Measurements from ENCODE around the gene GRK5.

Gene GRK5

DNA sequence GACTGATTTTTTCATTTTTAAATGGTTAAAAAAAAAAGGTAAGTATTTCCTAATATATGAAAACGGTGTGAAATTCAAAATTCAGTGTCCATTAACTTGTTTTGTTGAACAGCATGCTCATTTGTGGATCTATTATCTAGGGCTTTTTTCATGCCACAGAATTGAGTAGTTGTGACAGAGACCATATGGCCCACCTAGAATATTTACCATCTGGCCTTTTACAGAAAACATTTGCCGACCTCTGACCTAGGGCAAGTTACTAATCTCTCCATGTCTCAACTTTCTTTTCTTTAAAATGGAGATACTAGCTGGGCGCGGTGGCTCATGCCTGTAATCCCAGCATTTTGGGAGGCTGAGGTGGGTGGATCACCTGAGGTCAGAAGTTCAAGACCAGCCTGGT, 41.3 kb downstream of the GRK5 start:
- H3K4me2 ChIP-seq (ENCODE audit: low read length), result no peak overlapping the region
- H2AFZ ChIP-seq, result no peak overlapping the region
- H3K27me3 ChIP-seq (ENCODE audit: control insufficient read depth, insufficient read depth, low read length), result no peaks in the 10 kb centered on the region
- H3K27ac ChIP-seq, result no peak overlapping the region
- no peaks in the 10 kb centered on the region for H3K36me3 ChIP-seq (ENCODE audit: control insufficient read depth, insufficient read depth, low read length)
- no peaks in the 10 kb centered on the region for H3K9me3 ChIP-seq (ENCODE audit: control insufficient read depth, low read length)
- TF ChIP-seq, protein P1, sequence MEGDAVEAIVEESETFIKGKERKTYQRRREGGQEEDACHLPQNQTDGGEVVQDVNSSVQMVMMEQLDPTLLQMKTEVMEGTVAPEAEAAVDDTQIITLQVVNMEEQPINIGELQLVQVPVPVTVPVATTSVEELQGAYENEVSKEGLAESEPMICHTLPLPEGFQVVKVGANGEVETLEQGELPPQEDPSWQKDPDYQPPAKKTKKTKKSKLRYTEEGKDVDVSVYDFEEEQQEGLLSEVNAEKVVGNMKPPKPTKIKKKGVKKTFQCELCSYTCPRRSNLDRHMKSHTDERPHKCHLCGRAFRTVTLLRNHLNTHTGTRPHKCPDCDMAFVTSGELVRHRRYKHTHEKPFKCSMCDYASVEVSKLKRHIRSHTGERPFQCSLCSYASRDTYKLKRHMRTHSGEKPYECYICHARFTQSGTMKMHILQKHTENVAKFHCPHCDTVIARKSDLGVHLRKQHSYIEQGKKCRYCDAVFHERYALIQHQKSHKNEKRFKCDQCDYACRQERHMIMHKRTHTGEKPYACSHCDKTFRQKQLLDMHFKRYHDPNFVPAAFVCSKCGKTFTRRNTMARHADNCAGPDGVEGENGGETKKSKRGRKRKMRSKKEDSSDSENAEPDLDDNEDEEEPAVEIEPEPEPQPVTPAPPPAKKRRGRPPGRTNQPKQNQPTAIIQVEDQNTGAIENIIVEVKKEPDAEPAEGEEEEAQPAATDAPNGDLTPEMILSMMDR (IDR thresholded peaks at IDR 0.05), result no peak
- H3K4me1 ChIP-seq, result peaks cover 31% of the 10 kb centered on the region
- no peak overlapping the region for H3K4me3 ChIP-seq (ENCODE audit: low read depth, low read length)
- no peak overlapping the region for H3K9ac ChIP-seq
- peaks cover 70% of the 10 kb centered on the region for H3K79me2 ChIP-seq

DNA sequence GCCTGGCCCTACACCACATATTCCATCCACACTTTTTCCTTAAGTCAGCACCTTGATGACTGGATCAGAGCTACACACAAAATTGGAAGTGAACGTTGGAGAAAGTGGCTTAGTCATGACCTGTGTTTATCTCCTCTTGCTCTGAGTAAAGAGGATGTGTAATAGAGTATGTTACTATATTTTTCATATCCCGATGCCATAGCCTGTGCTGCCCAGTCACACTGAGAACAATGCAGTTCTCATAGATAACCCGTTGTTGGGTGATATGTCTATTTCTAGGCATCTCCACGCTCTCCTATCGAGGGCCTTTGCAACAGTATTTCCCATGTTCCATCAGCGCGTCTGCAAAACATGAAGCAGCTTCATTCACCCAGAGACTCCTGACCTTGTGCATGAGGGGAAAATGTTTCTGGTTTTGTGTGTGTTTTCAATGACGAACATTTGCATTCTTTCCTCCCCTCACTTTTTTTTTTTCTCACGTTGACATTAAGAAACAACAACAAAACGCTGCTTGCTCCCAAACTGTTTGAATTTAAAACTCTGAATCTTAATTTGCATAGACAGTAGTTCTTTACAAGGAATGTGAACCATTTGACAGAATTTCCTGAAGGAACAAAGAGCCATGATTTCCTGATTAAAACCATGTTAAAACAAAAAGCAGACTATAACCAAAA, 43.4 kb downstream of the GRK5 start:
- no peak overlapping the region for H3K27ac ChIP-seq
- H3K4me1 ChIP-seq, result peaks cover 38% of the 10 kb centered on the region

DNA sequence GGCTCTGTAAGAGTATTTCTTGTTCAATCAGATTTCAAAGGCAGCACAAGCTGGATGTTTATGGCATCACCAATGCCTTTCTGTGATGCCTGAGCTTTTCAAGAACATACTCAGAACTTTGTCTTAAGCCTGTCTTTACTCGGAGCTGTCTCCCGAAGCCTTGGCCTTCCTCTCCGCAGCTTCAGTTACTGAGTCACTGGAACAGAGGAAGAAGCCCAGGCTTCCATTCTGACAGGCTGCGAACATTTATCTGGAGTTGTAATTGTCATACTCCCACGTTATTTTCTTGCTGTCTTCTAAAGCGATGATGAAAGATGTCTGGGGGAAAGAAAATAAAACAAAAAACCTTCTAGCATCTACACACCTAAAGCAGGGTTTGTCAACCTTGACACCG, 43.9 kb downstream of the GRK5 start:
- no peak overlapping the region for H3K9ac ChIP-seq

More for the DNA sequence above, 43.4 kb downstream of the GRK5 start:
- TF ChIP-seq, protein P1 (IDR thresholded peaks at IDR 0.05), result no peak
- H3K27me3 ChIP-seq (ENCODE audit: control insufficient read depth, insufficient read depth, low read length), result no peaks in the 10 kb centered on the region
- no peak overlapping the region for H3K4me2 ChIP-seq (ENCODE audit: low read length)
- no peaks in the 10 kb centered on the region for H3K9me3 ChIP-seq (ENCODE audit: control insufficient read depth, low read length)
- H3K79me2 ChIP-seq, result peaks cover 71% of the 10 kb centered on the region
- H3K9ac ChIP-seq, result no peak overlapping the region
- no peak overlapping the region for H2AFZ ChIP-seq
- no peaks in the 10 kb centered on the region for H3K36me3 ChIP-seq (ENCODE audit: control insufficient read depth, insufficient read depth, low read length)
- no peak overlapping the region for H3K4me3 ChIP-seq (ENCODE audit: low read depth, low read length)

DNA sequence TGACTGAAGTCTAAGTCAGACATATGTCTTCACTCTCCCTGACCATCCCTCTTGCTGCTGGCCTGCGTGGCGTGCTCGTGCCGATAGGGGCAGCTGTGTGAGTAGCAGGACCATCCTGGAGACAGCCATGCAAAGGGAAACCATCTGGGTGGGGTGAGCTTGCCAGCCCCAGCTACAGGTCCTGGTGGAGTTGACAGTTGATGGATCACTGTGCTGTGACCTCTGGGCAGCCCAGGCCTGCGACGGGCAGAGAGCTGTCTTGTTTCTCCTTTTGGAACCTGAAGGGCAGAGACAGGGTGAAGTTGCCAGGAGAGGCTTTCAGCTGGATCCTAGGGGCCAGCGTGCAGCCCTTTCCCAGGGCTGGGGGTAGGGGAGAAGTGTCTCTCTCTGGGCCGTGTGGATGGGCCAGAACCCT, 44.7 kb downstream of the GRK5 start:
- Histone ChIP-seq H2AFZ (no peak overlapping the region), H3K27ac (peak overlapping the region; percentile 13), H3K4me2 (ENCODE audit: low read length) (peak overlapping the region; percentile 3), H3K36me3 (ENCODE audit: control insufficient read depth, insufficient read depth, low read length) (no peaks in the 10 kb centered on the region), H3K79me2 (peaks cover 81% of the 10 kb centered on the region), H3K27me3 (ENCODE audit: control insufficient read depth, insufficient read depth, low read length) (no peaks in the 10 kb centered on the region), H3K4me1 (peaks cover 30% of the 10 kb centered on the region), H3K4me3 (ENCODE audit: low read depth, low read length) (no peak overlapping the region), H3K9me3 (ENCODE audit: control insufficient read depth, low read length) (no peaks in the 10 kb centered on the region), H3K9ac (no peak overlapping the region)
- TF ChIP-seq, protein P1 (IDR thresholded peaks at IDR 0.05), result peak; percentile 39

More for the DNA sequence above, 43.9 kb downstream of the GRK5 start:
- no peak overlapping the region for H3K4me2 ChIP-seq (ENCODE audit: low read length)
- H3K9me3 ChIP-seq (ENCODE audit: control insufficient read depth, low read length), result no peaks in the 10 kb centered on the region
- H3K4me1 ChIP-seq, result peaks cover 38% of the 10 kb centered on the region
- H3K27me3 ChIP-seq (ENCODE audit: control insufficient read depth, insufficient read depth, low read length), result no peaks in the 10 kb centered on the region
- TF ChIP-seq, protein P1 (IDR thresholded peaks at IDR 0.05), result no peak
- H3K79me2 ChIP-seq, result peaks cover 76% of the 10 kb centered on the region
- no peaks in the 10 kb centered on the region for H3K36me3 ChIP-seq (ENCODE audit: control insufficient read depth, insufficient read depth, low read length)
- H2AFZ ChIP-seq, result no peak overlapping the region
- H3K27ac ChIP-seq, result no peak overlapping the region
- H3K4me3 ChIP-seq (ENCODE audit: low read depth, low read length), result no peak overlapping the region
